Suprapubic skin (tissue), 3 donors: Measurements from ENCODE around the gene IFI16.

Source experiments
- CTCF ChIP-seq, 2 donors: fragments of 200-600 bp in 1 of 2; fragments of 450-650 bp in 1 of 2; sonication (generic) in 1 of 2; IDR thresholded peaks; one replicate each; pipeline ENCODE4 v1.5.1; 2016 to 2019; ENCODE audit warnings: antibody characterized with exemption in 2 of 2, mild to moderate bottlenecking in 1 of 2, moderate library complexity in 1 of 2
- EP300 ChIP-seq: sonication (generic); formaldehyde crosslinking; IDR thresholded peaks from one replicate; pipeline ENCODE4 v1.6.1; 2017; ENCODE audit warnings: antibody characterized with exemption

GRCh38 chr1:159092036-159092760, 82.5 kb downstream of the IFI16 start:
- TF ChIP-seq CTCF (IDR thresholded peaks at IDR 0.05) (no peak), EP300 (no peak)
